Peyer's patch (tissue), 4 donors: ENCODE data around the gene SPIN1. TPM values are rescaled to one million over a fixed set of nuclear protein-coding genes. Genes with fewer than 3 reads are reported as not detected.

Experiments
- DNase-seq, 3 donors: peaks; one replicate each; pipeline ENCODE4 v3.0.0-alpha.2; 2017 to 2019
- H3K27ac ChIP-seq, 4 donors: fragments of 200-600 bp; sonication (generic); one replicate each; pipeline ENCODE4 v1.5.1; 2016 to 2019
- H3K27me3 ChIP-seq, 2 donors: fragments of 200-600 bp; sonication (generic); one replicate each; pipeline ENCODE4 v1.5.1; 2019
- H3K36me3 ChIP-seq, 3 donors: fragments of 200-600 bp; sonication (generic); one replicate each; pipeline ENCODE4 v1.5.1; 2016 to 2019
- H3K4me1 ChIP-seq, 4 donors: fragments of 200-600 bp; sonication (generic); one replicate each; pipeline ENCODE4 v1.5.1; 2016 to 2019
- H3K4me3 ChIP-seq, 4 donors: fragments of 200-600 bp; sonication (generic); 1 replicate in 3 of 4; 2 replicates in 1 of 4; pipeline ENCODE4 v1.5.1; 2016 to 2019; ENCODE audit warnings: mild to moderate bottlenecking in 1 of 4
- H3K9me3 ChIP-seq, 4 donors: fragments of 200-600 bp; sonication (generic); one replicate each; pipeline ENCODE4 v1.5.1; 2016 to 2019; ENCODE audit warnings: mild to moderate bottlenecking in 1 of 4
- CTCF ChIP-seq, 6 experiments: fragments of 450-650 bp in 4 of 6; fragments of 200-600 bp in 2 of 6; sonication (generic) in 1 of 6; IDR thresholded peaks; one replicate each; pipeline ENCODE4 v1.5.1; 2017 to 2019; ENCODE audit warnings: antibody characterized with exemption in 6 of 6, mild to moderate bottlenecking in 3 of 6, moderate library complexity in 1 of 6
- POLR2A ChIP-seq, 2 donors: fragments of 450-650 bp; IDR thresholded peaks; one replicate each; pipeline ENCODE4 v1.5.1; 2017; ENCODE audit warnings: antibody characterized with exemption in 2 of 2, mild to moderate bottlenecking in 2 of 2, moderate library complexity in 2 of 2
- total RNA-seq, 4 donors: library from RNA; depleted of rRNA; stranded (reverse); fragments of >200 nt; gene quantifications; one replicate each; pipeline ENCODE4 v1.1.0, GENCODE V29; 2016

SPIN1 gene
- total RNA-seq, 4 donors from 2014 or later, result 48.9 to 57.8 (median 53.7) TPM

- no peak for DNase-seq
- Histone ChIP-seq H3K4me3 (no peak overlapping the region), H3K36me3 (peaks cover 0 to 29% (median 0%) of the 10 kb centered on the region in 3 donors), H3K9me3 (no peaks in the 10 kb centered on the region), H3K27ac (no peak overlapping the region), H3K27me3 (no peaks in the 10 kb centered on the region), H3K4me1 (no peaks in the 10 kb centered on the region)
- TF ChIP-seq POLR2A (IDR thresholded peaks at IDR 0.05) (no peak), CTCF (IDR thresholded peaks at IDR 0.05) (no peak)
These were observed 59.2 kb downstream of the SPIN1 start for GRCh38 chr9:88447431-88447830.

GRCh38 chr9:88451160-88451559 lies 62.9 kb downstream of the SPIN1 start:
- H3K36me3 ChIP-seq, result peaks cover 0 to 29% (median 0%) of the 10 kb centered on the region in 3 donors
- H3K9me3 ChIP-seq, result no peaks in the 10 kb centered on the region
- H3K4me3 ChIP-seq, result no peak overlapping the region
- no peaks in the 10 kb centered on the region for H3K4me1 ChIP-seq
- no peak overlapping the region for H3K27ac ChIP-seq
- TF ChIP-seq POLR2A (IDR thresholded peaks at IDR 0.05) (no peak), CTCF (IDR thresholded peaks at IDR 0.05) (no peak)
- no peak for DNase-seq
- no peaks in the 10 kb centered on the region for H3K27me3 ChIP-seq

- no peaks in the 10 kb centered on the region for H3K9me3 ChIP-seq
- no peak for TF ChIP-seq CTCF (IDR thresholded peaks at IDR 0.05)
- TF ChIP-seq POLR2A (IDR thresholded peaks at IDR 0.05), result no peak
- no peak overlapping the region for H3K4me3 ChIP-seq
- H3K36me3 ChIP-seq, result peaks cover 0 to 13% (median 0%) of the 10 kb centered on the region in 3 donors
- no peak overlapping the region for H3K27ac ChIP-seq
- no peaks in the 10 kb centered on the region for H3K4me1 ChIP-seq
- no peaks in the 10 kb centered on the region for H3K27me3 ChIP-seq
- DNase-seq, result no peak
These were observed 70.6 kb downstream of the SPIN1 start for GRCh38 chr9:88458716-88459465.

DNA sequence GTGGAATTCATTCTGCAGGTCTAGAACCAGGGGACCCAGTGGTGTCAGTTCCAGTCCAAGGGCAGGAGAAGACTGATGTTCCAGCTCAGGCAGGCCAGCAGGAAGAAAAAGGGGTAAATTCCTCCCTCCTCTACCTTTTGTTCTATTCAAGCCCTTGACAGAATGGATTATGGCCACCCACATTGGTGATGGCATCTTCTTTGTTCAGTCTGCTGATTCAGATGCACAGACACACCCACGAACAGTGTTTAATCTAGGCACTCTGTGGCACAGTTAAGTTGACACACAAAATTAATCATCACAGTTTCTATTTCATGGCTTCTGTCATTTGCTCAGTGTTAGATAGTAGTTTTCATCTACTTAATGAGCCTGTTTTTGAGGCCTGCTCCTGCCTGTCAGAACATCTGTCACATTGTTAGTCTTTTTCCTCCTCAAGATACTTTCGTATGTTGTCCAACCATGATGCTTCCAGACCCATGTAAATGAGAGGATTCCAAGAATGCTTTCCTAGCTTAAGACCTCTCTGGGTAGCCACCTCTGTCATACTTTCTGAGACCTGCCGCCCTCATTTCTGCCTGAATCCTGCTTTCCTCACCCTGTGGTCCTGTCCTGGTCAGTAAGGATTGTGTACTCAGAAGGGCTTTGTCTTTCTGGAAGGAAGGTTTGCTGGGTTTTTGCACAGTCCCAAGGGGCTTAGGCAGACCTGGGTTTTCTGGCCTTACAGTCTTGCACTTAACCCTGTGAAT lies 72.5 kb downstream of the SPIN1 start:
- H3K27ac ChIP-seq, result no peak overlapping the region
- no peaks in the 10 kb centered on the region for H3K4me1 ChIP-seq
- no peak for TF ChIP-seq CTCF (IDR thresholded peaks at IDR 0.05)
- no peak for TF ChIP-seq POLR2A (IDR thresholded peaks at IDR 0.05)
- no peak for DNase-seq
- no peaks in the 10 kb centered on the region for H3K9me3 ChIP-seq
- no peaks in the 10 kb centered on the region for H3K27me3 ChIP-seq
- H3K36me3 ChIP-seq, result peaks cover 0 to 13% (median 0%) of the 10 kb centered on the region in 3 donors
- H3K4me3 ChIP-seq, result no peak overlapping the region

DNA sequence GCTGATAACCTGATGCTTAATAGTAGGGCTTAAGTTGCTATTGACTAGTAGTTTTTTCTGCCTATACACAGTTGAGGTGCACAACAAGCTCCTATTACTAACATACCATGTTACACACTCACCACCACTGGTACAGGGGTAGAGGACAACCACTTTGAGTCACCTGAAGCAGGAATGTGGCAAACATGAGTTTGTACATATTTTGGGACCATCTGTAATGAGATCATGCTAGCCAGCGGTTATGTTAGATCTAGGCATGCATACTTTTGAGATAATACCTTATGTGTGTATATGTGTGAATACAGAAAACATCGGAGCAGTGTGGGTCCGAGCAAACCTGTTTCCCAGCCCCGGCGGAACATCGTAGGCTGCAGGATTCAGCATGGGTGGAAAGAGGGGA lies 73.9 kb downstream of the SPIN1 start:
- H3K9me3 ChIP-seq, result no peaks in the 10 kb centered on the region
- H3K4me1 ChIP-seq, result no peaks in the 10 kb centered on the region
- peaks cover 0 to 11% (median 0%) of the 10 kb centered on the region in 3 donors for H3K36me3 ChIP-seq
- H3K27ac ChIP-seq, result no peak overlapping the region
- TF ChIP-seq CTCF (IDR thresholded peaks at IDR 0.05) (no peak), POLR2A (IDR thresholded peaks at IDR 0.05) (no peak)
- no peaks in the 10 kb centered on the region for H3K27me3 ChIP-seq
- no peak for DNase-seq
- H3K4me3 ChIP-seq, result no peak overlapping the region
